Motor neuron (in vitro differentiated cells): ENCODE results near the gene GTF3C1. TPM values are rescaled to one million over a fixed set of nuclear protein-coding genes. Genes with fewer than 3 reads are reported as not detected.

ENCODE experiments used
- ATAC-seq, 8 experiments: fragments of 200-7000 bp; cut with Tn5 transposase; replicated peaks in 6 of 8; 2 replicates each; pipeline ENCODE4 v1.8.0; 2021; ENCODE audit warnings: mild to moderate bottlenecking in 8 of 8, moderate library complexity in 8 of 8
- H3K27ac ChIP-seq, 2 donors: fragments of 250-450 bp; sonication (Bioruptor Pico); 2 replicates each; pipeline ENCODE4 v1.9.0; 2021; ENCODE audit warnings: antibody characterized with exemption in 2 of 2, mild to moderate bottlenecking in 2 of 2, moderate library complexity in 1 of 2
- H3K4me1 ChIP-seq, 2 donors: fragments of 250-450 bp; sonication (Bioruptor Pico); replicated peaks in 1 of 2; 2 replicates each; pipeline ENCODE4 v1.6.1; 2021; ENCODE audit warnings: antibody characterized with exemption in 2 of 2, mild to moderate bottlenecking in 2 of 2, moderate library complexity in 1 of 2
- H3K4me3 ChIP-seq, 5 donors: fragments of 250-450 bp; sonication (Bioruptor Pico); 2 replicates each; pipeline ENCODE4 v1.9.0; 2021; ENCODE audit warnings: antibody characterized with exemption in 5 of 5, mild to moderate bottlenecking in 5 of 5, moderate library complexity in 4 of 5
- WGBS, 10 experiments: fragments of 450-650 bp; shearing (Covaris generic); methylation state at CpG; one replicate each; pipeline ENCODE4 v1.0.0; 2022; 5-methylcytosine and 5-hydroxymethylcytosine counted together
- in situ Hi-C, 9 experiments: fragments of 400-800 bp; cut with MboI; loops; one replicate each; pipeline ENCODE4 v1.15.0; 2021; ENCODE audit warnings: low sequenced_read_pairs in 9 of 9, low pct_unique_long_range_greater_than_20kb in 2 of 9; ENCODE audit not compliant: unreplicated experiment in 9 of 9
- total RNA-seq, 8 experiments: library from RNA; unstranded; fragments of 300-600 nt; gene quantifications; 2 replicates each; pipeline versions ENCODE4 v1.2.3 to v1.2.4, GENCODE V29; 2022

The GTF3C1 gene
- total RNA-seq, 8 experiments from 2014 or later = 41.2 to 156 (median 60.5) TPM

GRCh38 chr16:27506771-27507170, 42.9 kb downstream of the GTF3C1 start:
- 96 to 100% (median 100%) methylated on average over 1 to 10 of the region's 17 CpGs; no CpG with 5 or more reads in 3 of the 10 experiments for WGBS, 10 experiments
- no peak overlapping the region for H3K27ac ChIP-seq
- H3K4me3 ChIP-seq = no peak overlapping the region
- ATAC-seq = no peak
- no peaks in the 10 kb centered on the region for H3K4me1 ChIP-seq
- in situ Hi-C loops = no loop called here

GRCh38 chr16:27505297-27506236, 44.1 kb downstream of the GTF3C1 start:
- Histone ChIP-seq H3K4me1 (no peaks in the 10 kb centered on the region), H3K27ac (no peak overlapping the region), H3K4me3 (no peak overlapping the region)
- in situ Hi-C loops = no loop called here
- 97 to 100% (median 100%) methylated on average over 1 to 8 of the region's 13 CpGs; no CpG with 5 or more reads in 2 of the 10 experiments for WGBS, 10 experiments
- ATAC-seq = peak in 1 of 8 experiments; percentile 43

DNA sequence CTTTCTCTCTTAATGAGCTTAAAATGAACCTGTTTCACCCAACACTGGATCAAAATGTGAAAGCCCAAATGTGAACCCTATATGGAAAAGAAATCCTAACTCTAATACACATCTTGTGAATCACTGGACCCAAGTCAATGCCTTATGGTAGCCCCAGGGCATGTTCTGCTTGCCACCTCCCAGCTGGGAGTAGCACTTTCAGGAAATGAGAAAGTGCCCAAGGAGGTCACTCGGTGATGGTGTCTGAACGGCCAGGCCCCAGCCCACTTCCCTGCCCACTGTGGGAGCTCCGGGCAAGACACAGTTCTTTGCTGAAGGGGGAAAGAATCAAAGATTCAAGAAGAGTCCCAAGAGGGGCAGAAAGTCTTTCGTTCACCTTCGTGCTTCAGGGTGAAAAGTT, 46.1 kb downstream of the GTF3C1 start:
- in situ Hi-C loops = no loop called here
- WGBS, 10 experiments = 40 to 100% (median 93%) methylated on average over 2 of the region's 5 CpGs; no CpG with 5 or more reads in 7 of the 10 experiments
- H3K27ac ChIP-seq = no peak overlapping the region
- no peak overlapping the region for H3K4me3 ChIP-seq
- ATAC-seq = peak in 3 of 8 experiments; percentile 32 to 84 (median 56)
- no peaks in the 10 kb centered on the region for H3K4me1 ChIP-seq

GRCh38 chr16:27500801-27501200, 48.9 kb downstream of the GTF3C1 start:
- Histone ChIP-seq H3K27ac (no peak overlapping the region), H3K4me1 (no peaks in the 10 kb centered on the region), H3K4me3 (no peak overlapping the region)
- ATAC-seq = no peak
- in situ Hi-C loops = no loop called here
- 60 to 100% (median 100%) methylated on average over 1 to 2 of the region's 3 CpGs; no CpG with 5 or more reads in 4 of the 10 experiments for WGBS, 10 experiments

GRCh38 chr16:27499659-27500055, 50.1 kb downstream of the GTF3C1 start:
- ATAC-seq = no peak
- in situ Hi-C loops = no loop called here
- Histone ChIP-seq H3K4me1 (no peaks in the 10 kb centered on the region), H3K4me3 (no peak overlapping the region), H3K27ac (no peak overlapping the region)
- WGBS, 10 experiments = 91 to 100% (median 96%) methylated on average over 1 to 7 of the region's 9 CpGs; no CpG with 5 or more reads in 6 of the 10 experiments

DNA sequence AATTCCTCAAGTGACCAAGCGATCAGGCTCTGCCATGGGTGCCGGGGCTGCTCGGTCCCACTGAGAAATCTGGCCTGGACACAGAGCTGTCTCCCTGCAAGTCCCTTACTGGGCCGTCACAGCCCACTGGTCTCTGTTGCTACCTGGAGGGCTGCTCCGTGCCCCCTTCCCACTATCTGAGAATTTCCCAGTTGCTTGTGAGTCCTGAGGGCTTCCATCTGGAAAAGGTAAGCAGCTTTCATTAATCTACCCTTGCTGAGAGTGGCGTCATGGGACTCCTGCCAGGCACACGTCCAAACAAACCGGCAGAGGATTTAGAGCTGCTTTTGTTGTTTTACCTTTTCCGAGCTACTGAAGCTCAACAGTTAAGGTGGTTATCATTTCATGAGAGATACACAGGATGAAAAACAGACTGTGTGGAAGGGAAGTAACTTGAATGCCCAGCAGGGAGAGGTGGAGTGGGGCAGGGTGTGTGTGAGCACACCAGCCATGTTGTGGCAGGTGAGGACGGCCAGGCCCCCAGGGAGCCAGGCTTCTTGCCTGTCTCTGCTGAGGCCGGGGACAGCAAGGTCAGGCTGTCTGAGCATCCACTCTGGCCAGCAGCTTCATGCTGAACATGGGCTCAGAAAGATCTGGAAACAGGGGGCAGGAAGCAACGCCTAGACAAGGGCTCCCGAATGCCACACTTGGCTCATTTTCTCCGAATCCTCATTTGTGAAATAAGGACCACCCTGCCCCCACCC, 50.6 kb downstream of the GTF3C1 start:
- Histone ChIP-seq H3K27ac (no peak overlapping the region), H3K4me3 (no peak overlapping the region), H3K4me1 (no peaks in the 10 kb centered on the region)
- no peak for ATAC-seq
- in situ Hi-C loops = no loop called here
- 86 to 100% (median 93%) methylated on average over 2 to 4 of the region's 14 CpGs; no CpG with 5 or more reads in 4 of the 10 experiments for WGBS, 10 experiments

GRCh38 chr16:27498031-27498825, 51.5 kb downstream of the GTF3C1 start:
- 22 to 100% (median 89%) methylated on average over 1 to 9 of the region's 9 CpGs; no CpG with 5 or more reads in 2 of the 10 experiments for WGBS, 10 experiments
- Histone ChIP-seq H3K4me1 (no peaks in the 10 kb centered on the region), H3K27ac (no peak overlapping the region), H3K4me3 (no peak overlapping the region)
- in situ Hi-C loops = no loop called here
- ATAC-seq = no peak

- WGBS, 10 experiments = 17 to 100% (median 89%) methylated on average over 2 to 10 of the region's 13 CpGs; no CpG with 5 or more reads in 2 of the 10 experiments
- Histone ChIP-seq H3K27ac (no peak overlapping the region), H3K4me3 (no peak overlapping the region), H3K4me1 (no peaks in the 10 kb centered on the region)
- peak in 2 of 8 experiments; percentile 52 to 69 for ATAC-seq
- in situ Hi-C loops = no loop called here
These were observed 54.5 kb downstream of the GTF3C1 start for GRCh38 chr16:27495191-27495590.

DNA sequence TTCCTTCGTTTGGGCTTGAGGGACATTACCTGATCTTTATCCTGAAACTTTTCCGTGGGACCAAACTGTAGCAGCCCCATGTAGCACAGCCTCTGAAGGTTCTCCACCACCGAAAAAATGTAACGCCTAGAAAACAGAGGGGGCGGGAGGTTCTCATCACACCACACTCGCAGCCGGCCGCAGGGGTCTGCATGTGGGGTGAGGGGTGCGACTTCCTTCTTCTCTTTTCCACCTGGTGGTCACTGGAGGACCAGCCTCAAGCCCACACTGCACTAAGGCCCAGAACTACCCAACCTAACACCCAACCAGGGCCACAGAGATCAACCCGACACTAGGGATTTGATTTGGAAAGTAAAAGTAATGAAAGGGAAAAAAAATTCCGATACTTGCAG, 57.1 kb downstream of the GTF3C1 start:
- Histone ChIP-seq H3K4me3 (no peak overlapping the region), H3K27ac (no peak overlapping the region), H3K4me1 (no peaks in the 10 kb centered on the region)
- in situ Hi-C loops = no loop called here
- 91 to 100% (median 96%) methylated on average over 1 to 8 of the region's 11 CpGs; no CpG with 5 or more reads in 4 of the 10 experiments for WGBS, 10 experiments
- ATAC-seq = no peak

DNA sequence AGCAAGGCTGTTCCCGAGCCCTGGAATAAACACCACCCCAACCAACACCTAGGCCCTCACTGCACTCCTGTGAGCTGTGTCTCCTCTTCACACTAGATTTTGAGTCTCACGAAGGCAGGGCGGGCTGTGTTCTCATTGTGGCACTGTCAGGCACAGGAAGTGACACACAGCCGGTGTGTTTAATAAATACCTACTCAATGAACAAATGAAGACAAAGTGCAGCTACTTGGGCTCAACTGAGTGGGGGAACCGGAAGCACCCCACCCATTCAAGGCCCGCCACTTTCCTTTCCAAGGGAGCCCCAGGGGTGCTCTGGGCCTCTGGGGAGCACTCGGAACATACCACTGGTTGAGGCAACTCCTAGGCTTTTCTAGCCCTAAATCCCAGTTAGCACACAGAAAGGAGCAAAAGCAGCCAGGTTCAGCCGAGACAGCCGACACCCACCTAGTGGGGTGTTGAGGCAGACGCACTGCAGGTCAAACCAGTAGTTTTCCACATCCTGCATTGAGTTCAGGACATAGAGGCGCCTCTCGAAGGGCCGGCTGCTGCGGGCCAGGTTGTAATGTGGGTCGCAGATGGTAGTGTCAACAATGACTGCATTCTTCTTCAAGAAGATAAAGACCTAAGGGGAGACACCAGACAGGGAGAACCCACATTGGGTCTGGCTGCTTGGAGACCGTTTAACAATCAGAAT, 57.7 kb downstream of the GTF3C1 start:
- Histone ChIP-seq H3K4me3 (no peak overlapping the region), H3K27ac (no peak overlapping the region), H3K4me1 (no peaks in the 10 kb centered on the region)
- in situ Hi-C loops = no loop called here
- 92 to 100% (median 98%) methylated on average over 1 to 12 of the region's 16 CpGs for WGBS, 10 experiments
- no peak for ATAC-seq

GRCh38 chr16:27489906-27490305, 59.8 kb downstream of the GTF3C1 start:
- in situ Hi-C loops = no loop called here
- no peak for ATAC-seq
- 0 to 100% (median 80%) methylated on average over 1 to 3 of the region's 7 CpGs; no CpG with 5 or more reads in 5 of the 10 experiments for WGBS, 10 experiments
- Histone ChIP-seq H3K4me1 (no peaks in the 10 kb centered on the region), H3K27ac (no peak overlapping the region), H3K4me3 (no peak overlapping the region)

DNA sequence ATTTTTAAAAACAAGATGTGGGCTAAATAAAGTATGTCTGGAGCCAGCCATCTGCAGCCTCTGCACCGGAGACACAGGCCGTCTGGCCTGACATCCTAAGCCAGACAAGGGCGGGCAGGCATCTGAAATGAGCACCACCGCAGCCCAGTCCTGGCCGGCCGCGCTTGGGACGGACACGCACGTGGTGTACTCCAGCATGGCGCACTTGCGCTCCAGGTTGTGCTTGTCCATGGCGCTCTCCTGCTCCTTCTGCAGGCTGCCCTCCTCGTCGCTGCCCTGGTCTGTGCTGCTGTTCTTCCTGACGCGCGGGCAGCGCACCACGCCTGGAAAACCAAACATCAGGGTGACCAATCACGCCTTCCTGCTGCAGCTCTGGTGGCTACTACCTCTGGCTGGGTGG, 60.3 kb downstream of the GTF3C1 start:
- no peak for ATAC-seq
- WGBS, 10 experiments = 92 to 100% (median 96%) methylated on average over 1 to 9 of the region's 21 CpGs; no CpG with 5 or more reads in 4 of the 10 experiments
- H3K4me1 ChIP-seq = no peaks in the 10 kb centered on the region
- no peak overlapping the region for H3K27ac ChIP-seq
- H3K4me3 ChIP-seq = no peak overlapping the region
- in situ Hi-C loops = no loop called here
